Left cardiac atrium (tissue), 4 donors: ENCODE data around the gene TMEM174. TPM values are rescaled to one million over a fixed set of nuclear protein-coding genes. Genes with fewer than 3 reads are reported as not detected.
A peak's percentile ranks its signal among the peaks of the same experiment; 100 is the strongest.

Experiments used
- ATAC-seq, 2 donors: fragments of 200-7000 bp; cut with Tn5 transposase; one replicate each; pipeline ENCODE4 v1.9.1; 2020; ENCODE audit warnings: mild to moderate bottlenecking in 2 of 2, moderate library complexity in 2 of 2
- DNase-seq: peaks from one replicate; pipeline ENCODE4 v3.0.0-alpha.2; 2020
- intact Hi-C, 2 donors: fragments of 100-400 bp; cut with DNase I; formaldehyde crosslinking; loops; one replicate each; pipeline versions ENCODE4 v1.14.1 to v1.15.1; 2022 to 2023
- long read RNA-seq: library from polyadenylated mRNA; unstranded; transcript quantifications from one replicate; pipeline ENCODE4 v2.0.0, GENCODE V29; 2021
- total RNA-seq, 2 donors: library from RNA; stranded (reverse); fragmentation: NEBNext Ultra II Directional; extraction: Animal tissue kit (Norgen Biotek cat#: 25700); gene quantifications; one replicate each; pipeline ENCODE4 v1.2.1, GENCODE V29; 2021
- donor health status: DM: no; HTN: yes; CAD: no.
- donor health status: DM: no; HTN: yes; CAD: no; lungs with severe emphysema.
- donor health status: DM: yes; HTN: yes; CAD: no.
- donor health status: Dilated cardiomyopathy.

Gene TMEM174, protein sequence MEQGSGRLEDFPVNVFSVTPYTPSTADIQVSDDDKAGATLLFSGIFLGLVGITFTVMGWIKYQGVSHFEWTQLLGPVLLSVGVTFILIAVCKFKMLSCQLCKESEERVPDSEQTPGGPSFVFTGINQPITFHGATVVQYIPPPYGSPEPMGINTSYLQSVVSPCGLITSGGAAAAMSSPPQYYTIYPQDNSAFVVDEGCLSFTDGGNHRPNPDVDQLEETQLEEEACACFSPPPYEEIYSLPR
- total RNA-seq = not detected
- long read RNA-seq = 0 reads

DNA sequence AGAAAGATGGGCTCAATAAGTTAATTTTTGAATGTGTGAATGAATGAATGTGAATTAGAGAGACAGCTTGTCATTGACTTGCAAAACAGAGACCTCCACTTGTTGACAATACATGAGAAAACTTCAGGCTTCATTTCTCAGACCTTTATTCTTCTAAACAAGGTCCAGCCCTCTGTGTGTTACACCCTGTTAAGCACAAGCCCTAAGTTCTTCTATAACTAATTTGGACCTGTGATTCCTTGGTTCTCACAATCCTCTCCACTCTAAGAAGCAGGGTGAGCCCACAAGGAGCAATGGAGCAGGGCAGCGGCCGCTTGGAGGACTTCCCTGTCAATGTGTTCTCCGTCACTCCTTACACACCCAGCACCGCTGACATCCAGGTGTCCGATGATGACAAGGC is at the start of gene TMEM174:
Gene TMEM174 (plus strand): TSS at position 243 of the 400 bp plus-strand sequence. CDS start 51 bp downstream, at position 294.
- intact Hi-C loops = no loop called here
- DNase-seq (no peak), ATAC-seq (no peak)

DNA sequence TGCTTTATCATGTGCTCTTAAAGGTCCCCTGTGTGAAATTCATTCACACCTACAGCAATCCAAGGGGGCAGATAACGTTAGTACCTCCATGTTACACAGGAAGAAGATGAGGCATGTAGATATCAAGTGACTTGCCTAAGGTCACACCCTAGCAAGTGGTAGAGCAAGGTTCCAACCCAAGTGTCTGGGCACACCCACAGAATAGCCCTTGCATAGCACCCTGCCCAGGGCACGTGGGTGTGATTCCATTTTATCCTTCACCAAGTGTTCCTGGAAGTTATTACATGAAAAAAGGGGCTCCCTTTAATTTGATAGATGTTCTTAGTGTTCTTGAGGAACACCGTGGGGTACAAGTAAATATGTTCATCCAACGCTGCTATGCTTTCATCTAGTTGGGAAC is 47.7 kb upstream of the TMEM174 start:
- ATAC-seq (no peak), DNase-seq (no peak)
- intact Hi-C loops = no loop called here

DNA sequence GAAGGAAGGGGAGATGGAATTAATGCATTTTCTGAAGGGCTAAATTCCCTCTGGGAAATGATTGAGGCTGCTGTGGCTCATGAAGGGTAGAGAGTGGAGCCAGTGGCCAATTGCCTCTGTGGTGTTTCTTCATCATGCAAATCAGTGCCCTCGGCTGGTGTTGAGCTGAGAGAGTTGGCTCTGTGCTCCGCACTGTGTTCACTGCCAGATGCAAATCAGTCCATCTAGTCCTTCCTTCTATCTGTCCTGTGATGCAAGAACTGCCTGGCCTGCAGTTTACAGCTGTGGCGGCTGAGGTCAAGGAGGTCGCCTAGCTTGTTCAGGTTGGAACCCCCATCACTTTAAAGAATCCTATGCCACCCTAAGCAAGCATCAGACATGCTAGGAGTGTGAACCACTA is 46.6 kb upstream of the TMEM174 start:
- intact Hi-C loops = no loop called here
- DNase-seq (no peak), ATAC-seq (peak in 1 of 2 donors; percentile 41)

DNA sequence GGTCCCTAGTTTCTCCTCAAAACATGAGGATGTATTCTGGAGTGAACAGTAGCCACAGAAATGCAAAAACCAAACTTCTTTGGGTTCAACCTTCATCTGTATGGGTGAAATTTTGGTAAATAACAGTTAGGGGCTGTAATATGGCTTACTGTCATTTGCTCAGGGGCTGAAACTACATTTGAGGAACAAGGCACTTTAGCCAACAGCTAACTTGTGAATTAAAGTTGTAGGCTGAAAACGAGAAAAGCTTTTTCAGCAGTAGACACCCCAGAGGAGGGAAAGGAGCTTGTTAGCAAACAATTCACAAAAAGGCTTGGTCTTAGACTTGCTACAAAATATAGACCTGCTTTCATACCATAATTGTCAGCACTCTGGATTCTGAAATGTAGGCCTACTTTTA is 46.0 kb upstream of the TMEM174 start:
- ATAC-seq (no peak), DNase-seq (no peak)
- intact Hi-C loops = no loop called here

DNA sequence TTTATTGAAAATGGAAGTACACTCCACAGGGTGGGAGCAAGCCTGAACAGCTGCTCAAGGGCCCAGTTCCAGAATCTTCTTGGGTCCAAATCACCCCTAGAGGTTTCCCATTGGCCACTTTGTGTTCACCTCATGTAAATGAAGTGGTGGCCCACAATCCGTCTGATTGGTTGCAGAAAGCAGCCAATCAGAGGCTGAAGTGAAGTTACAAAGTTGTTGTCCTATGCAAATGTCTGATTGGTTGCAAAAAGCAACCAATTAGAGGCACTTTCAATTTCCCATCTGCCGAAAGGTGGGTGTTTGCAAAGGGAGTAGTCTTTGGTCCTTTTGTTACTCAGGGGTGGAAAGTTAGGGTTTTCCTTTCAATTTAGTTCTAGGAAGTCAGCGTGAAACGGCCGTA is 43.9 kb upstream of the TMEM174 start:
- no peak for DNase-seq
- intact Hi-C loops = no loop called here
- no peak for ATAC-seq

DNA sequence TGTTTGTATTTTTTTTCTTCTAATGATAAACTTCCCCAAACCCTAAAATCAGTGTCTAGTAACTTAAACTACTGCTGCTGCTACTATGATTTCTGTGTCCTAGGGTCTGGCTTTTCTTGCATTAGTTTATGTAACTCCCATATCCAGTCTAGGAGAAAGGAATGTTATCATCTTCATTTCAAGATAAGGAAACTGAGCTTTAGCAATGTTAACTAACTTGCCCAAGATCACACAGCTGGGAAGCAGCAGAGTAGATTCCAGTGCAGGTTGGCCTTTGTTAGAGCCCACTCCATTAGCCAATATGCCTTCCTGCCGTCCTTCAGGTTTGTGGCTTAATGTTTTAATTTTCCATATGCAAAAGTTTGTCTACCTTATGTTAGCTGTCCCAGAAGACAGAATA is 42.2 kb upstream of the TMEM174 start:
- no peak for DNase-seq
- intact Hi-C loops = no loop called here
- ATAC-seq = no peak

DNA sequence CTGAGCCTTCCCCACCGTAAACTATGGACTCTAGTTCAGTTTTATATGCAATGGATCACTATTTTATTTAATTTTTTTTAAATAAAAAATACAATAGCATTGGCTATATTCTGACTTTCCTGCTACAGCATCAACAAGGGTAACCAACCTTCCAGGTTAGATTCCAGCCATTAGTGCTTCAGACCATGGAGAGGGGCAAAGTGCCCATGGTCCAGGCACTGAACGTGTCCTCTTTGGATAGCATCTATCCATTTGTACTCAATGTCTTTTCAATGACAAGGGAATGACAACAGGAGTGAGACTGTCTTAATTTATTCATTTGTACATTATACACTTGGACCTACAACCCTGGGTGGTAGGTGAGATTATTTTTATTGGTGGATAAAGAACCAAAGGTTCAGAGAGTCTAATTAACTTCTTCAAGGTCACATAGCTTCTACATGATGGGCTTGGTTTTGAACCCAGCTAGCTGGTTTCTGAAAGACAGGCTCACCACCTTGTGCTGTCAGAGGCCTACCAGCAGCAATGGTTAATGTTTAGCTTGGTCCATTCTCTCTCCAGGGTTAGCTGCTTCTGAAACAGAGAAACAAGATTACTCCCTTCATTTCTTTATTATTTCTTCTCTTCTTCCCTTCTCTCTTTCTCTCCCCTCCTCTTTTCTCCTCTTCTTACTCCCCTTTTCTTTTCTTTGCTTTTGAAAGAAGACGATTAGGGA is 41.1 kb upstream of the TMEM174 start:
- DNase-seq (no peak), ATAC-seq (no peak)
- intact Hi-C loops = no loop called here

DNA sequence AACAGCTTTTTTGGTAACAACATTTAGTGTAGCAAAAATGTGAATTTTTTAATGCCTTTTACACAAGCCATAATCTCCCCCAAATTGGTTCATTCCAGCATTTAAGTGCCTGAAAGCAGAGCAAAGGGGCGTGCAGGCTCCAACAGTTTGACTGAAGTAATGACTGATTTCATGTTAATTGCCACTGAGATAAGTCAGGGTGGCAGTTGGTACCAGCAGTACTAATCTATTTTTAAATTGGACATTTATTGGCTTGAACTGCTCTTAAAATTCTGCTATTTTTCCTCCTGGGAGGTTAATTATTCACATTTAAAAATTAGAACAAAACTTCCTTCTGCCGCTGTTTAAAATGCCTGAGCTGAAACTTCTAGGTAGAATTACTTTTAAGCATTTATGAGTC is 40.2 kb upstream of the TMEM174 start:
- DNase-seq (no peak), ATAC-seq (no peak)
- intact Hi-C loops = no loop called here

DNA sequence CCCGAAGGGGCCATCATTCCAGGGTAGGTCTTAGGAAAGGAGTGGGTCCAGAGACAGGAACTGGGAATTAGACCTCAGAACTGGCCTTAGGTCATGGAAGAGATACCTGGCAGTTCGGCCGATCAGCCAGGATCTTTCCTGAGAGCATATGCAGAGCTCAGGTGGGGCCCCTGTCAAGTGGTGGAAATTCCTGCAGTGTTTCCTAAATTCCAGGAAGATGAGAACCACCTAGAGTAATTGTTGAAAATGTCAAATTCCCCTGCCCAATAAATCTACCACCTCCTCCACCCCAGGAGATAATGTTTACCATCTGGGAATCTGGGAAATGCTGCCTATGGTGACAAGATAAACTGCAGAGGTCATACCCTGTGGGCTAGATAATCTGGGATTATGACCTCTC is 38.0 kb upstream of the TMEM174 start:
- DNase-seq (no peak), ATAC-seq (no peak)
- intact Hi-C loops = no loop called here

DNA sequence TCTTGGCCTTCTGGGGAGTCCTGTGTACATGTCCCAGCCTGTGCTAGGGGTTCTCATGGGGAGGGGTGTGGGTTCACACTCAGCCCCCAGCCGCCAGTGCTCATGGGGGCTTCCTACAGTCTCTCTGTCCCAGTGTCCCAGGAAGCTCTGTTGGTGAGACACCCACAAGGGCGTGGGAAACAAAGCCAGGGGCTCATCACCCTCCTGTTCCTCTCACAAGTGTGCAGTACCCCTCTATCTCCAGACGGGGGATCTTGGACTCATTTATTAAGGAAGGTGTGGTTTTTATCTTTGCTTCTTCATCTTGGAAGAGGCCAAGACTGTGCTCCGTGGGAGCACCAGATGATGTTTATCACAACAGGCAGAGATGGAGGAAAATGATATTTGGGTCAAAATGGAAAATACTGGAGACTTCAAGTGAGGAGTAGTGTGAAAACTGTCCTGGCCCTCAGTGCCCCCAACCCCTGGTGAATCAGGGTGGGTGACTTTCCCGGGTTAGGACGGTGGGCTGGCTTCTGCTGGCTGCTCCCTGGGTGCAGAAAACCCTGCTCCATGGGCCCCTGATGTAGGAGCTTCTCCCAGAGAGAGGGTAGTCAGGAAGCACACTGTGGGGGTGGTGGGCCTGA is 37.5 kb upstream of the TMEM174 start:
- no peak for ATAC-seq
- intact Hi-C loops = no loop called here
- no peak for DNase-seq

DNA sequence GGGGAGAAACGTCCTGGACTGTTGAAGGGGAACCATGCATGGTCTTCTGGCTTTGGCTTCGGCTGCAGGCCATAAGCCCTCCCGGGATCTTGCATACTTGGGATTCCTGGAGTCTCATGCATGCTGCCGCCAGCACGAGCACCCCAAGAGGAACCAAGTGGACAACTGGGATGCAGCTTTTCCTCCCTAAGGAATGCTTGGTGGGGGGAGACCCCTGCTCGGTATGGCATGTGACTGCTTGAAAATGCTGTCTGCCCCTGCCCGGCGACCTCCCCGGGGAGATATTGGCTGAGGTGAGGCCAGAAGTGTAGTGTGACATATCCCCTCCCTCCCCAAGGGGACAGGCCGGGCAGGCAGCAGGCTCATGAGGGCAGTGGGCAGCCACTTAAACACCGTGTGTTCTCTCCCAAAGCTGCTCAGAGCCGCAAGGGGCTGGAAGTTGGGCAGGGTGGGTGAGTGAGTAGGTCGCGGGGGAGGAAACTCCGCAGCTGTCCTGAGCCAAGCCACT is 36.9 kb upstream of the TMEM174 start:
- ATAC-seq (peak in 1 of 2 donors; percentile 55), DNase-seq (no peak)
- intact Hi-C loops = no loop called here

DNA sequence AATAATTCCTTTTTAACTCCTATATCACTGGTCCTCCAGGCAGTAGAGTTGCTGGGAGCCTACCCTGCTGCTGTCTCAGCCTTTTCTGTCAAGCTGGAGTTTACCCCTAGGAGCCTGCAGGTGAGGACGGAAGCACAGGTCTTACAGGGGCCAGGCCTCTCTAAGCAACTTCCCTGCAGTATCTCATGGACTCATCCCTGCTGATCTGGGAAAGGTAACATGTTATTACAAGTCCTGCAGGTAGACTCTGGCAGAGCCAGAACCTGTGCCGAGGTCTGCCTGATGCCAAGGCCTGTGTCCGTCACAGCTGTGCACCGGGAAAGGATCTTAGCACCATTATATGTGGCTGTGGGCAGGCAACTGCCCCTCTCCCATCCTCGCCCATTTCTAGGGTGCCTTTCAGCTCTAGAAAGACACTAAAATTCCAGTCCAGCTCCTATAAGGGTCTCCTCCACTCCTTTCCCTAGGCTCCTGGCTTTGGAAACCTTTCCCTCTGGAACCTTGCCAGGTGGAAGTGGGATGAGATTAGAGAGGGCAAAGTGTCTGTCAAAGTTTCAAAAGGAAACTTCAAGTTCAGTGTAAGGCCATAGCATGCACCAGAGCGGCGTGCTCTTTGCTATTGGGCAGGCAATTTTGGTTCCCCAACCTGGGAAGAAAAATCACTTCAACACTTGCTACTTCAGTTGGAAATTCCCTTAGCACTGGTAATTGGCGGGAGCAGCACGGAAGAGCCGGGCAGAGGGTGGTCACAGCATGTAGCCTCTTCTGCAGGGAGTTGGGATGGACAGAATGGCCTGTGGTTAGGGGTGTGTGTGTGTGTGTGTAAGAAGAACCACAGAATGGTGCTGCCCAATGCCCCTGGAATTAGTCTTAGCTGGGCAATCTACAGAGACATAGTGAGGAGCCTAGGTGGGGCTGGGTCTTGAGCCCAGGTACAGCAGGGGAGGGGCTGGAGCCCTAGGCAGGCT is 35.1 kb upstream of the TMEM174 start:
- no peak for ATAC-seq
- intact Hi-C loops = no loop called here

DNA sequence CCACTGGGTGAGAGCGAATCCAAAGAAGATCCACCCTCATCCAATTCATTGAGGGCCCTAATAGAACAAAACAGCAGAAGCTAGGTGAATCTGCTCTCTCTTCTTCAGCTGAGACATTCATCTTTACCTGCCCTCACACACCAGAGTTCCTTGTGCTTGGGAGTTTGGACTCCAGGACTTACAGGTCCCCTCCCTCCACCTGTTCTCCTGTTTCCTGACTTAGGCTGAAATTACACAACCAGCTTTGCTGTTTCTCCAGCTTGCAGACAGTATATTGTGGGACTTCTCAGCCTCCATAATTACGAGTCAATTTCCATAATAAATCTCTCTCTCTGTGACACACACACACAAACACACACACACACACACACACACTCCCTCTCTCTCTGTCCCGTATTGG is 33.5 kb upstream of the TMEM174 start:
- ATAC-seq = no peak
- DNase-seq = no peak
- intact Hi-C loops = no loop called here

More for the DNA sequence above, 35.1 kb upstream of the TMEM174 start:
- DNase-seq = no peak

DNA sequence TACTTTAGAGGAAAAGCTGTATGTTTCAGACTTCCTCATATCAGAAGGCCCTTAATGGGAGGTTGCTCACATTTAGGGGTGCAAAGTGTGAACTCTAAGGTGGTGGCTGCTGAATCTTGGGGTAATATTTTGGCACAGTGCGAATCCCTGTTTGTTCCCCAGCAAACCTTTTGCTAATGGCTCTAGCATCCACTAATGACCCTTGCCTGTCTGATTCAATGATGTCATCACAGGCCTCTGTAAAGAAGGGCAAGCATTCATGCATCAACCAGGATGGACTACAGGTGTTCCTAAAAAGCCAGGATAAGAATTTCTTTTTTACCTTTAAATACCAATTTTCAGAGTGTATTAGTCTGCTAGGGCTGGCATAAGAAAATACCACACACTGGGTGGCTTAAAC is 32.2 kb upstream of the TMEM174 start:
- DNase-seq = no peak
- intact Hi-C loops = no loop called here
- no peak for ATAC-seq

DNA sequence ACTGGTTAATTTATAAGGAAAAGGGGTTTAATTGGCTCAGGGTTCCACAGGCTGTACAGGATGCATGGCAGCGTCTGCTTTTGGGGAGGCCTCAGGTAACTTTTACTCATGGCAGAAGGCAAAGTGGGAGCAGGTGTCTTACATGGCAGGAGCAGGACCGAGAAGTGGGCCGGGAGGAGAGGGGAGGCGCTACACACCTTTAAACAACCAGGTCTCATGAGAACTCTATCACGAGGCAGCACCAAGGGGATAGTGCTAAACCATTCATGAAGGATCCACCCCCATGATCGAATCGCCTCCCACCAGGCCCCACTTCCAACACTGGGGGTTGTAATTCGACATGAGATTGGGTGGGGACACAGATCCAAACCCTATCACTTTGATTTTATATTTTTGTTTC is 31.0 kb upstream of the TMEM174 start:
- ATAC-seq = no peak
- intact Hi-C loops = no loop called here
- DNase-seq = no peak

DNA sequence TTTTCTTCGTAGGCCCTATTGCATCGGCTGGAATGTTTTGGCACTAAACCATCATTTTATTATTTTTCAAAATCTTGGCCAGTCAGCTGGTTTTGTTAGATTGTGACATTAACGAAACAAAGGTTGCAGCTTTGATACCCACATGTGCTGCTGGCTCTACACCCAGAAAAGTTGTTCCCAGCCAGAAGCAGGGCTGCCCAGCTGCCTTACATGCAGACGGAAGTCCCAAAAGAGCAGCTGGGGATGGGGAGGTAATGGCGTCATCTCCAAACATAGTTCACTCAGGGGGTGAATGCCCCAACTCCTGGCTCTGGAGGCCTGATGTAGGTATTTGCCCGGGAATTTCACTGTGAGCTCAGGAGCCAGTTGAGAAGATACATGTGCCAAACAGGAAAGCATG is 29.3 kb upstream of the TMEM174 start:
- intact Hi-C loops = no loop called here
- ATAC-seq (peak in 1 of 2 donors; percentile 53), DNase-seq (no peak)

DNA sequence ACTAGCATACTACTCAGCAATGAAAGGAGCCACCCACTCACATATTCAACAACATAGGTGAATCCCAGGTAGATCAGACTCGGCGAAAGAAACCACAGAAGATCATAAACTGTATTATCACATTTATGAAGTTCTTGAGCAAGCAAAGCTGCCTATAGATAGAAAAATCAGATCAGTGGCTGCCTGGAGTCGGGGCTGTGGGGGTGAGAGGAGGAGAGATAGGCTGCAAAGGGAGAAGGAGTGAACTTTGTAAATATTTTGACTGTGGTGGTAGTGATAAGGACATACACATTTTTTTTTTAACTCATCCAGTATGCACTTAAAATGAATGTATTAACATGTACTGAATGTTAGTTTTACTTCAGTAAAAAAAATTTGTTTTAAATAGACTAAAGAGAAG is 23.5 kb upstream of the TMEM174 start:
- intact Hi-C loops = no loop called here
- DNase-seq = no peak
- no peak for ATAC-seq

DNA sequence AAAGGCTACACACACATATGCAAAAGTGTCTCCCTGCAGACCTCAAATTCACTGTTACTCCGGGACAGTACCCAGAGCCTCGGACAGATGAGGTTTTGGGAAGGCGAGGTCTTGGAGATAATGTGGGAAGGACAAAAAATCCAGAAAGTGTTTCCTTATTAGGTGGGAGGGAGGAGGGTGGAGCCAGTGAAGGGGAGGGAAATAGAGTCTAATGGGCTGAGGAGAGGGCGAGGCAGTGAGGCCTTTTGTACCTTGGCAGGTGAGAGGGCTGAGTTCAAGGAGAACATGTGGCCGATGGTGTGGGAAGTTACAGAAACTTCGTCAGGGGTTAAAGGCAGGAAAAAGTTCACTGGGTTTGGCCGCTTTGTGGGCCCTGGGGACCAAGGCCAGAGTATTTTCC is 22.1 kb upstream of the TMEM174 start:
- intact Hi-C loops = no loop called here

DNA sequence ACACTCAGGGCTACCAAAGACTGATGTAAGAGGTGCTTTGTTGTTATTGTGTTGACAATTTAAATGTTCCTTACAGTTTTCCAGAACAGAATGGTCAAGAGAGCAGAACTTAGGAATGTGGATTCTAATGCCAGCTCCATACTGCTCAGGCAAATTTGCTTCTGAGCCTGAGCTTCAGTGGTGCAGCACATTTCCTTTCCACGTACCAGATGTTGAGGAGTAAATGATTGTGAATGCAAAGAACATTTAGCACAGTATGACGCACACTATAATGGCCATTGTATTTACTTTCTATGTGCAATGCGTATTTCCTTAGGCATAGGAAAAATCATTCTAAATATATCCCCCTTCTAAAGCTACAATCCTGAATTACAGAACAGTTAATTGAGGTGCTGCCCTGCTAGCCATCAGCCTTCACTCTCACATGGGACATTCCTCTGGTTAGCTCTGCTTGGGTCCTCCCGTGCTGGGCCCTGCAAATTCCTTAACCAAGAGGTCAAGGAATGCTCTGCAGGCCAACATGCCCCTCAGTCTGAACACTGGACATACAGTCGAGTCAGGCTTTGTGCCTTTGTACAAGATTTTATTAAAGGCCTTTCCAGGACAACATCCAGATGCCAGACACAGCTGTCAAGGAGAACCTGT is 21.1 kb upstream of the TMEM174 start:
- ATAC-seq (no peak), DNase-seq (no peak)
- intact Hi-C loops = no loop called here

More for the DNA sequence above, 22.1 kb upstream of the TMEM174 start:
- ATAC-seq (no peak), DNase-seq (no peak)
